HEK293 (cell line): ENCODE data around the gene DIP2C.

Experiments used
- ZNF174 ChIP-seq: fragments of 450-650 bp; formaldehyde crosslinking; IDR thresholded peaks from 2 replicates; pipeline ENCODE4 v1.5.0; 2017; ENCODE audit warnings: missing biosample characterization, mild to moderate bottlenecking, missing genetic modification characterization
- ZNF214 ChIP-seq: fragments of 450-650 bp; formaldehyde crosslinking; IDR thresholded peaks from 2 replicates; pipeline ENCODE4 v1.5.1; 2017; ENCODE audit warnings: missing biosample characterization, mild to moderate bottlenecking, missing genetic modification characterization, borderline replicate concordance
- ZNF24 ChIP-seq: fragments of 450-650 bp; formaldehyde crosslinking; IDR thresholded peaks from 2 replicates; pipeline ENCODE4 v1.5.1; 2016; ENCODE audit warnings: missing biosample characterization, missing genetic modification characterization
- ZNF76 ChIP-seq: fragments of 450-650 bp; formaldehyde crosslinking; IDR thresholded peaks from 2 replicates; pipeline ENCODE4; 2016; ENCODE audit warnings: low read depth, missing biosample characterization, missing genetic modification characterization, borderline replicate concordance
- ZNF843 ChIP-seq: fragments of 450-650 bp; formaldehyde crosslinking; IDR thresholded peaks from 2 replicates; pipeline ENCODE4 v1.5.1; 2016; ENCODE audit warnings: missing biosample characterization, missing genetic modification characterization
- TF ChIP-seq, protein P1 (sequence below): fragments of 450-650 bp; formaldehyde crosslinking; IDR thresholded peaks from 2 replicates; pipeline ENCODE4 v1.5.1; 2016; ENCODE audit warnings: missing biosample characterization, missing genetic modification characterization
- TF ChIP-seq, protein P2 (sequence below): fragments of 450-650 bp; formaldehyde crosslinking; IDR thresholded peaks from 2 replicates; pipeline ENCODE4 v1.5.1; 2016; ENCODE audit warnings: missing biosample characterization, missing genetic modification characterization
- TF ChIP-seq, protein P3 (sequence below): fragments of 450-650 bp; formaldehyde crosslinking; IDR thresholded peaks from 2 replicates; pipeline ENCODE4 v1.5.1; 2016; ENCODE audit warnings: missing biosample characterization, missing genetic modification characterization

DNA sequence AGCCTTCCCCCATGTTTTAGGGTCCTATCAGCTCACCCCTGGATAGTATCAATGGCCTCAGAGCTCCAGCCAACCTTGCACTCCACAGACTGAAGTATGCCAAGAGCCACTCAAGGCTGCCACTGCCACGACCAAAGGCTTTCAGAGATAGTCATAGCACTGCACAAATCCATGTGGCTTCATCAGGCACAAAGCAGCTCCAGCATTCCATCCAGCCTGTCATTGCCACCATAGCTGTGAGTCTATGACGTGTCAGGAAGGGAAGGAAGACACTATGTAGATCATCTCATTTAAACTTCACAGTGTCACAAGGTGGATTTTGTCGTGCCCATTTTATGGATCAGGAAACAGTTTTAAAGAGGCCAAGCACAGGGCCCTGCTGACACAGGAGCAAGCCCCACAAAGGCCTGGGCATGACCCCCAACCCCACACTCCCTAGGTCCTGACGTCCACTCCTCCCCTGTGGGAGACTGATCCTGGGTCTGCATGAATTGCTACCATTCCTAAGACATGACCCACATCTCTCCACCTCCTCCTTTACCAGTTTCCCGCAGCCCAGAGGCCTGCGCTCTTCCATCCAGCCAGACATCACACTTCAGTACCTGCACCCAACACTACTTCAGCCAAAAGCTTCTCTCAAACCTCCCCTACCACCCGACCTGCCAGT, 119.4 kb downstream of the DIP2C start:
- TF ChIP-seq ZNF174 (tag by site-specific recombination) (no peak), ZNF24 (tag by site-specific recombination) (no peak), ZNF76 (tag by site-specific recombination) (no peak), ZNF214 (tag by site-specific recombination) (no peak), ZNF843 (no peak)
- TF ChIP-seq, protein P1, sequence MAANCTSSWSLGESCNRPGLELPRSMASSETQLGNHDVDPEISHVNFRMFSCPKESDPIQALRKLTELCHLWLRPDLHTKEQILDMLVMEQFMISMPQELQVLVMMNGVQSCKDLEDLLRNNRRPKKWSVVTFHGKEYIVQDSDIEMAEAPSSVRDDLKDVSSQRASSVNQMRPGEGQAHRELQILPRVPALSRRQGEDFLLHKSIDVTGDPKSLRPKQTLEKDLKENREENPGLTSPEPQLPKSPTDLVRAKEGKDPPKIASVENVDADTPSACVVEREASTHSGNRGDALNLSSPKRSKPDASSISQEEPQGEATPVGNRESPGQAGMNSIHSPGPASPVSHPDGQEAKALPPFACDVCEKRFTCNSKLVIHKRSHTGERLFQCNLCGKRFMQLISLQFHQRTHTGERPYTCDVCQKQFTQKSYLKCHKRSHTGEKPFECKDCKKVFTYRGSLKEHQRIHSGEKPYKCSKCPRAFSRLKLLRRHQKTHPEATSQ (tag by site-specific recombination), result no peak
- TF ChIP-seq, protein P2, sequence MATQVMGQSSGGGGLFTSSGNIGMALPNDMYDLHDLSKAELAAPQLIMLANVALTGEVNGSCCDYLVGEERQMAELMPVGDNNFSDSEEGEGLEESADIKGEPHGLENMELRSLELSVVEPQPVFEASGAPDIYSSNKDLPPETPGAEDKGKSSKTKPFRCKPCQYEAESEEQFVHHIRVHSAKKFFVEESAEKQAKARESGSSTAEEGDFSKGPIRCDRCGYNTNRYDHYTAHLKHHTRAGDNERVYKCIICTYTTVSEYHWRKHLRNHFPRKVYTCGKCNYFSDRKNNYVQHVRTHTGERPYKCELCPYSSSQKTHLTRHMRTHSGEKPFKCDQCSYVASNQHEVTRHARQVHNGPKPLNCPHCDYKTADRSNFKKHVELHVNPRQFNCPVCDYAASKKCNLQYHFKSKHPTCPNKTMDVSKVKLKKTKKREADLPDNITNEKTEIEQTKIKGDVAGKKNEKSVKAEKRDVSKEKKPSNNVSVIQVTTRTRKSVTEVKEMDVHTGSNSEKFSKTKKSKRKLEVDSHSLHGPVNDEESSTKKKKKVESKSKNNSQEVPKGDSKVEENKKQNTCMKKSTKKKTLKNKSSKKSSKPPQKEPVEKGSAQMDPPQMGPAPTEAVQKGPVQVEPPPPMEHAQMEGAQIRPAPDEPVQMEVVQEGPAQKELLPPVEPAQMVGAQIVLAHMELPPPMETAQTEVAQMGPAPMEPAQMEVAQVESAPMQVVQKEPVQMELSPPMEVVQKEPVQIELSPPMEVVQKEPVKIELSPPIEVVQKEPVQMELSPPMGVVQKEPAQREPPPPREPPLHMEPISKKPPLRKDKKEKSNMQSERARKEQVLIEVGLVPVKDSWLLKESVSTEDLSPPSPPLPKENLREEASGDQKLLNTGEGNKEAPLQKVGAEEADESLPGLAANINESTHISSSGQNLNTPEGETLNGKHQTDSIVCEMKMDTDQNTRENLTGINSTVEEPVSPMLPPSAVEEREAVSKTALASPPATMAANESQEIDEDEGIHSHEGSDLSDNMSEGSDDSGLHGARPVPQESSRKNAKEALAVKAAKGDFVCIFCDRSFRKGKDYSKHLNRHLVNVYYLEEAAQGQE (tag by site-specific recombination), result no peak
- TF ChIP-seq, protein P3, sequence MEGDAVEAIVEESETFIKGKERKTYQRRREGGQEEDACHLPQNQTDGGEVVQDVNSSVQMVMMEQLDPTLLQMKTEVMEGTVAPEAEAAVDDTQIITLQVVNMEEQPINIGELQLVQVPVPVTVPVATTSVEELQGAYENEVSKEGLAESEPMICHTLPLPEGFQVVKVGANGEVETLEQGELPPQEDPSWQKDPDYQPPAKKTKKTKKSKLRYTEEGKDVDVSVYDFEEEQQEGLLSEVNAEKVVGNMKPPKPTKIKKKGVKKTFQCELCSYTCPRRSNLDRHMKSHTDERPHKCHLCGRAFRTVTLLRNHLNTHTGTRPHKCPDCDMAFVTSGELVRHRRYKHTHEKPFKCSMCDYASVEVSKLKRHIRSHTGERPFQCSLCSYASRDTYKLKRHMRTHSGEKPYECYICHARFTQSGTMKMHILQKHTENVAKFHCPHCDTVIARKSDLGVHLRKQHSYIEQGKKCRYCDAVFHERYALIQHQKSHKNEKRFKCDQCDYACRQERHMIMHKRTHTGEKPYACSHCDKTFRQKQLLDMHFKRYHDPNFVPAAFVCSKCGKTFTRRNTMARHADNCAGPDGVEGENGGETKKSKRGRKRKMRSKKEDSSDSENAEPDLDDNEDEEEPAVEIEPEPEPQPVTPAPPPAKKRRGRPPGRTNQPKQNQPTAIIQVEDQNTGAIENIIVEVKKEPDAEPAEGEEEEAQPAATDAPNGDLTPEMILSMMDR (tag by site-specific recombination), result no peak
